ENCODE results near the gene GGA1. TPM values are rescaled to one million over a fixed set of nuclear protein-coding genes. Genes with fewer than 3 reads are reported as not detected.

Gene GGA1
- total RNA-seq, 1 donor from 2014 or later: 43.1 TPM

- H3K27ac Mint-ChIP-seq (ENCODE audit: unreplicated experiment): no peak within 1 kb of the TSS
- TF ChIP-seq EZH2 (IDR thresholded peaks at IDR 0.05; ENCODE audit: insufficient read depth, low read length): no peak
- H3K9me3 Mint-ChIP-seq (ENCODE audit: unreplicated experiment): no peaks in the 10 kb centered on the region
- H3K27me3 ChIP-seq (ENCODE audit: insufficient read depth, low read length): no peaks in the 10 kb centered on the region
- peak within 1 kb of the TSS; percentile 75 for H3K9ac ChIP-seq (ENCODE audit: low read length)
- peaks cover 10% of the 10 kb centered on the region for H4K20me1 ChIP-seq (ENCODE audit: insufficient read depth, low read length)
- H3K9me3 ChIP-seq (ENCODE audit: insufficient read depth, low read depth, low read length): no peaks in the 10 kb centered on the region
- peaks cover 37% of the 10 kb centered on the region for H3K4me1 ChIP-seq (ENCODE audit: insufficient read depth, low read length)
- DNase-seq (ENCODE audit: low read depth): no peak
- H3K4me2 ChIP-seq (ENCODE audit: low read length): peak within 1 kb of the TSS; percentile 97
- H3K4me1 Mint-ChIP-seq (ENCODE audit: low read depth, unreplicated experiment): peaks cover 29% of the 10 kb centered on the region
- H3K36me3 Mint-ChIP-seq (ENCODE audit: low read depth, unreplicated experiment): peaks cover 4% of the 10 kb centered on the region
- peak within 1 kb of the TSS; percentile 87 for H3K4me3 Mint-ChIP-seq (ENCODE audit: unreplicated experiment)
- H2AFZ ChIP-seq (ENCODE audit: low read depth, low read length): peak within 1 kb of the TSS; percentile 31
- no peaks in the 10 kb centered on the region for H3K27me3 Mint-ChIP-seq (ENCODE audit: low read depth, unreplicated experiment)
- no peaks in the 10 kb centered on the region for H3K36me3 ChIP-seq (ENCODE audit: insufficient read depth, low read length)
- peak within 1 kb of the TSS; percentile 57 for H3K4me3 ChIP-seq (ENCODE audit: insufficient read depth, low read depth, low read length)
- no peak within 1 kb of the TSS for H3K27ac ChIP-seq (ENCODE audit: low read depth, low read length)
- FAIRE-seq: no peak
- H3K79me2 ChIP-seq (ENCODE audit: insufficient read depth, low read length): peaks cover 4% of the 10 kb centered on the region
Measured at GRCh38 chr22:37639070-37639760, 30.6 kb downstream of the GGA1 start, which contains the start of gene SH3BP1. Gene SH3BP1, plus strand, starts transcription at chr22:37639669. Its CDS starts 119 bp downstream, at chr22:37639788.

GRCh38 chr22:37639771-37640590 is 31.3 kb downstream of the GGA1 start:
- H3K9ac ChIP-seq (ENCODE audit: low read length): peak overlapping the region; percentile 75
- H3K9me3 ChIP-seq (ENCODE audit: insufficient read depth, low read depth, low read length): no peaks in the 10 kb centered on the region
- H4K20me1 ChIP-seq (ENCODE audit: insufficient read depth, low read length): peaks cover 10% of the 10 kb centered on the region
- peak overlapping the region; percentile 87 for H3K4me3 Mint-ChIP-seq (ENCODE audit: unreplicated experiment)
- H3K4me1 Mint-ChIP-seq (ENCODE audit: low read depth, unreplicated experiment): peaks cover 23% of the 10 kb centered on the region
- peak overlapping the region; percentile 31 for H2AFZ ChIP-seq (ENCODE audit: low read depth, low read length)
- peaks cover 29% of the 10 kb centered on the region for H3K4me1 ChIP-seq (ENCODE audit: insufficient read depth, low read length)
- no peaks in the 10 kb centered on the region for H3K27me3 Mint-ChIP-seq (ENCODE audit: low read depth, unreplicated experiment)
- H3K36me3 ChIP-seq (ENCODE audit: insufficient read depth, low read length): no peaks in the 10 kb centered on the region
- no peak overlapping the region for H3K27ac ChIP-seq (ENCODE audit: low read depth, low read length)
- H3K27me3 ChIP-seq (ENCODE audit: insufficient read depth, low read length): no peaks in the 10 kb centered on the region
- TF ChIP-seq CTCF (IDR thresholded peaks at IDR 0.05; ENCODE audit: insufficient read depth, low read depth, low read length): no peak
- TF ChIP-seq EZH2 (IDR thresholded peaks at IDR 0.05; ENCODE audit: insufficient read depth, low read length): no peak
- peaks cover 4% of the 10 kb centered on the region for H3K79me2 ChIP-seq (ENCODE audit: insufficient read depth, low read length)
- H3K4me2 ChIP-seq (ENCODE audit: low read length): peak overlapping the region; percentile 97
- H3K9me3 Mint-ChIP-seq (ENCODE audit: unreplicated experiment): no peaks in the 10 kb centered on the region
- no peak overlapping the region for H3K27ac Mint-ChIP-seq (ENCODE audit: unreplicated experiment)
- H3K36me3 Mint-ChIP-seq (ENCODE audit: low read depth, unreplicated experiment): peaks cover 4% of the 10 kb centered on the region
- peak overlapping the region; percentile 57 for H3K4me3 ChIP-seq (ENCODE audit: insufficient read depth, low read depth, low read length)
- DNase-seq (ENCODE audit: low read depth) (no peak), FAIRE-seq (no peak)

Data from astrocyte (in vitro differentiated cells and primary cell).